ENCODE results near the gene PRKCB.

The PRKCB gene

DNA sequence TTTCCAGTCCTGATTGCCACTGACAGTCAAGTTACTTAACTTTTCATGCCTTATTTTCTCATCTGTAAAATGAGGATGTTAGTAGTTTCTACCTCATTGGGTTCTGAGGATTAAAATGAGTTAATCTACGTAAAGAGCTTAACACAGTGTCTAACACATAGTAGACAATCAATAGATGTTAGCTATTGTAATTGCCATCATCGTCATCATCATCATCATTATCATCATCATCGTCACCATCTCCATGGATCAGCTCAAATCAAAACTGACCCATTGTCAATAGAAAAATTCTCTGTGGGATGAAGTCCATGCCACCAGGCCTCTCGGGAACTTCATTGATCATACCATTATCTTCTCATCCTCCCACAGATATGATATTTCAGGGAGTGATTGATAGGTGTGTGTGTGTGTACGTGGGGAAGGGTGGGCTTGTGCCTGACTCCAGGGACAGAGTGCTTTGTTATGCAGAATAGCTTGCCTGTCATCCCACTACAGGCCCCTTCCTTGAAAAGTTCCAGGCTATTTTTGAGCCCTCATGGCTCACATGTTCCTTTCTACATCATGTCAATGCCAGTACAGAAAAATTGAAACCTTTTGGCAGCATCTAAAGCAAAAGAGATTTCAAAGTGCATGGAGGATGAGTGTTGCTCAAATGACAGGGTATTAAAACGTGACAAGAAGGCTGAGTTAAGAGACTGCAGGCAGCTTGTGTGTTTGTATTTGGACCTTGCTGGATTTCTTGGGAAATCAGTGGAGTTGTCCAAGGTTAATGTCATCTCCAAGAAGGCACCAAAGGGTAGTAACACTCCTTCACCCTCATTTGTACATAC lies 133.9 kb downstream of the PRKCB start:
- no peak for ATAC-seq

DNA sequence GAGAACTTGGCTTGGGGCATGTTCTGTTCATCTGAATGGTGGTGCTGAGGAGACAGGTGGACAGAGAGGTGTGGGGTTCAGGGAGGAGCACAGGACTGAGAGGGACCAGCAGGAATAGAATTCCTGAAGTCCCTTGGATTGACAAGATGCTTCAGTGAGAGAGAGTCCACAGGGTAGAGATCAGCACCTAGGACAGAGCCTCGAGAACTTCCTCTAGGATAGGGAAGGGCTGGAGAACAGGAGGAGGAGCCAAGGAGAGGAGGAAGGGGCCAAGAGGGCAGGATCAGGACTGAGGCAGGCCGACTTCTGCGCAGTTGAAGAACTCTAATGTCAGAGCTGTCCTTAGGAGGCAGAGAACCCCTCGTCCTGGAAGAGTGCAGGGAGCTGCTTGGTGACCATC lies 138.4 kb downstream of the PRKCB start:
- ATAC-seq: no peak

DNA sequence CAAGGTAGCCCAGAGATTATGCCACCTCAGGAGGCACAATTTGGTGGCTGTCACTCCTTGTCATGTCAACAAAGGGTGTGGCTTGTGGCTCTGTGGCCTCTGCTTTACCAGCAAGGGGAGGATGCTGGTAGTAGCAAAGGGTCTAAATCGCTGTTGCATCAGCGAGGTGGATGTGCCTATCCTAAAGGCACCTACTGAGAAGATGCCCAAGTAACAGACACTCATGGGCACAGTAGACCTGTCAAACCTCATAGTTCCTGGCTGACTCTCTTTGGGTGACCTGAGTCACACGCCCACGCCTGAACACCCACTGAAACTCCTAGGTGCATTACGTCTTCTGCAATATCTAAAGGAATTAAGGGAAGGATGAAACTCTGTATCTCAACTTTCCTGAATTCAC lies 139.5 kb downstream of the PRKCB start:
- peak in 1 of 2 donors; percentile 21 for ATAC-seq

- ATAC-seq: no peak
Measured at GRCh38 chr16:23976091-23976490, 140.3 kb downstream of the PRKCB start.

DNA sequence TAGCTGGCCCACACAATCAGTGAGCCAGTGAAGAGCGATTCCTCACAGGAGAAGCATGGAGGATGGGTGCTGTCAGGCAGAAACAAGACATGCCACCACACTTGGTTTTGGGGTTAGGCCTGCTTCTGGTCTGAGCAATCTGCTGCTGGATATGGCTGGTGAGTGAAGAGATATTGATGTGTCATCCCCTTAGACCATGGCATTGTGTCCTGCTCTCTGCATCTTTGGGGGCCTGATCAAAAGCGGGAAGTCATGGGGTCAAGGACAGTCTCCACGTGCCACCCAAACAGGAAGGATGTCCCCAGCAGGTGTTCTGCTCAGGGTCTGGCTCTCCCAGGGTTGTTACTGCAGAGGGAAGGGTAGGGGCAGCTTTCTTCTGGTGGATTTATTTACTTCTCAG lies 140.7 kb downstream of the PRKCB start:
- peak in 1 of 2 donors; percentile 59 for ATAC-seq

DNA sequence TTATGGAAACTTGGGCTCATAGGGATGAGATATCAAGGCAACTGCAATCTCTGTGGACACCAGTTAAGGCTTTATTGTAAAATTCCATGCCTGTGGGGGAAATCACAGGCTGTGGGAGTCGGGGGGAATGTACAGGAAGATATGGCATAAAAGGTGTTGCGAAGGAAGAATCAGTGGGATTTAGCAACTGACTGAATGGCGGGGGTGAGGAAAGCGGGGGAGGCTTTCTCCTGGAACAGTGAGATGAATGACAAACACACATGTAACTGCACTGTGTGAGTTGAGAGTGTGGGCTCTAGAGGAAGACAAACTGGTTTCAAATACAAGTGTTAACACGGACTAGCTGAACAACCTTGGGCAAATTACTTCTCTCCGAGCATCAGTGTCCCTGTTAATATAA lies 143.7 kb downstream of the PRKCB start:
- no peak for ATAC-seq

GRCh38 chr16:23979982-23980381 lies 144.2 kb downstream of the PRKCB start:
- ATAC-seq: peak in 1 of 2 donors; percentile 33

DNA sequence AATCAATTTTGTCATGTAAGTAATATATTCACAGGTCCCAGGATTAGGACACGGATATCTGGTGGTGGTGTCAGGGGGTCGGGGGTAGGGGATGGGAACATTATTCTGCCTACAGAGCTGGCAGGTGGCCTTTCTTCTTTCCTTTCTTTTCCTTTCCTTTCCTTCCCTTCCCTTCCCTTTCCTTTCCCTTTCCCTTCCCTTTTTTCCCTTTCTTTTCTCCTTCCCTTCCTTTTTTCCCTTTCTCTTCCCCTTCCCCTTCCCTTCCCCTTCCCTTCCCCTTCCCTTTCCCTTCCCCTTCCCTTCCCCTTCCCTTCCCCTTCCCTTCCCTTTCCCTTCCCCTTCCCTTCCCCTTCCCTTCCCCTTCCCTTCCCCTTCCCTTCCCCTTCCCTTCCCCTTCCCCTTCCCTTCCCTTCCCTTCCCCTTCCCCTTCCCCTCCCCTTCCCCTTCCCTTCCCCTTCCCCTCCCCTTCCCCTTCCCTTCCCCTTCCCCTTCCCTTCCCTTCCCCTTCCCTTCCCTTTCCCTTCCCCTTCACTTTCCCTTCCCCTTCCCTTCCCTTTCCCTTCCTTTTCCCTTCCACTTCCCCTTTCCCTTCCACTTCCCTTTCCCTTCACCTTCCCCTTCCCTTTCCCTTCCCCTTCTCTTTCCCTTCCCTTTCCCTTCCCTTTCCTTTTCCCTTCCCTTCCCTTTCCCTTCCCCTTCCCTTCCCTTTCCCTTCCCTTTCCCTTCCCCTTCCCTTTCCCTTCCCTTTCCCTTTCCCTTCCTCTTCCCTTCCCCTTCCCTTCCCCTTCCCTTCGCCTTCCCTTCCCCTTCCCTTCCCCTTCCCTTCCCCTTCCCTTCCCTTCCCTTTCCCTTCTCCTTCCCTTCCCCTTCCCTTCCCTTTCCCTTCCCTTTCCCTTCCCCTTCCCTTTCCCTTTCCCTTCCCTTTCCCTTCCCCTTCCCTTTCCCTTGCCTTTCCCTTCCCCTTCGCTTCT lies 145.9 kb downstream of the PRKCB start:
- no peak for ATAC-seq

DNA sequence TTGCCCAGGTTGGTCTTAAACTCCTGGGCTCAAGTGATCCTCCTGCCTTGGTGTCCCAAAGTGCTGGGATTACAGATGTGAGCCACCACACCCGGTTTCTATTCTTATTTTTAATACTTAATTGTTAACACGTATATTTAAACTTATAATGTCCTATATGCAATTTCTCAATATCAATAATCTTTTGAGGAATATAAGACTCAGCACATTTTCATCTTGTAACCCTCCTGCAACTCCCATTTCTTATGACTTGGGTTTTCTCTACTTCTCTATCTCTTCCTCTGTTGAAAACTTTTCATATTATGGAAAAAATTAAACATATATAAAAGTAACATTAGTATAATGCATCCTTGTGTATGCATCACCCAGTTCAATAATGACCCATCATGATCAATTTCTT lies 150.7 kb downstream of the PRKCB start:
- ATAC-seq: no peak

- no peak for ATAC-seq
Measured at GRCh38 chr16:23987443-23987842, 151.7 kb downstream of the PRKCB start.

DNA sequence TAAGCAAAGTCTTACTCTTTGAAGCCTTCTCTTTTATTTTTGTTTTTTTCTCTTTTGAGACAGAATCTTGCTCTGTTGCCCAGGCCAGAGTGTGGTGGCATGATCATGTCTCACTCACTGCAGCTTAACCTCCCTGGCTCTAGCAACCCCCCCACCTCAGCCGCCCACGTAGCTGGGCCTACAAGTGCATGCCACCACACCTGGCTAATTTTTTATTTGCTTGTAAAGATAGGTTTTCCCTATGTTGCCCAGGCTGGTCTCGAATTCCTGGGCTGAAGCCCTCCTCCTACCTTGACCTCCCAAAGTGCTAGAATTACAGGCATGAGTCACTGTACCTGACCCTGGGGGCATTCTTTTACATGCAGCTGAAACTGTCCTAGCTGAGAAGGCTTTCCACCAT lies 154.7 kb downstream of the PRKCB start:
- no peak for ATAC-seq

- no peak for ATAC-seq
Measured at GRCh38 chr16:23991066-23991465, 155.3 kb downstream of the PRKCB start.

DNA sequence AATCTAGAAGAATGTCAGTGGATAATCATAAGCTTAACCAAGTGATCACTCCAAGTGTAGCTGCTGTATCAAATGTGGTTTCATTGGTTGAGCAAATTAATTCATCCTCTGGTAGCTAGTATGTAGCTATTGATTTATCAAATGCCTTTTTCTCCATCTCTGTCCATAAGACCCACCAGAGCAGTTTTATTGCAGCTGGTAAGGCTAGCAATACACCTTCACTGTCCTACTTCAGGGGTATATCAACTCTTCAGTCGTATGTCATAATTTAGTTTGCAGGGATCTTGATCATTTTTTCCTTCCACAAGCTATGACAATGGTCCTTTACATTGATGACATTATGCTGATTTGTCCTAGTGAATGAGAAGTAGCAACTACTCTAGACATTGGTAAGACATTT lies 158.8 kb downstream of the PRKCB start:
- no peak for ATAC-seq

GRCh38 chr16:23996258-23996955 lies 160.6 kb downstream of the PRKCB start:
- ATAC-seq: no peak

DNA sequence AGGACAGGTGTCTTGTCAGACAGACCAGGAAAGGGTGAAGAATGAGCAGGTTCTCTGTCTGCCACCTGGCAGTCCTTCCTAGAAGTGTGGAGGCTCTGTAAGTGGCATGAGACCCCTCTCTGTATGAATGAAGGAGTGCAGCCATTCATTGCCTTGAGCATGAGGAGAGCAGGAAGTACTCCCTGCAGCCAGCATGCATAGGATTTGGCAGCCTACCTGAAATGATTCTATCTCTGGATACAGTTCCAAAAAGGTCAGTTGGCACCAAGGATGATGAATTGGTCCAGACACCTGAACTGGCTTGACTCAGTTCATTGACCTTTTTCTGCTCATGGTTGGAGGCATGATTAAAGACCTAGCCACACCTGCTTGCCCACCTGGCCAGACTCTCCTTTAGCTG lies 163.0 kb downstream of the PRKCB start:
- no peak for ATAC-seq

DNA sequence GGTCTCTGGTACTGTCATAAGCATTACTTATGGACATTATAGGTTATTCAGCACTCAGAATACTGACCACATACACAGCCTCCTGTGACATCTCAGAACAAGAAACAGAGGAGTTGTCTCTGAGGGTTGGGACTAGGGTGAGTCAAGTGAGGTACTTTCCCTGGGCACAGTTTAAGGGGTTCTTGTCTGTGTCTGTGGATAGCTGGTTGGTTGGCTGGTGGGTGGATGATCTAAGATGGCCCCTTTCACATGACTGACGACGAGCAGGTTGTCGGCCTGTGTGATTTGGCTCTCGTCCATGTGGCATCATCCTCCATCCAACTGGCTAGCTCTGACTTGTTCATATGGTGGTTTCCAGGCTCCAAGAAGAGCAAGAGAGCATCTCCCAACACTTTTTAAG lies 163.9 kb downstream of the PRKCB start:
- ATAC-seq: peak; percentile 98

- no peak for ATAC-seq
Measured at GRCh38 chr16:24001710-24002109, 165.9 kb downstream of the PRKCB start.

- no peak for ATAC-seq
Measured at GRCh38 chr16:24002619-24003018, 166.8 kb downstream of the PRKCB start.

DNA sequence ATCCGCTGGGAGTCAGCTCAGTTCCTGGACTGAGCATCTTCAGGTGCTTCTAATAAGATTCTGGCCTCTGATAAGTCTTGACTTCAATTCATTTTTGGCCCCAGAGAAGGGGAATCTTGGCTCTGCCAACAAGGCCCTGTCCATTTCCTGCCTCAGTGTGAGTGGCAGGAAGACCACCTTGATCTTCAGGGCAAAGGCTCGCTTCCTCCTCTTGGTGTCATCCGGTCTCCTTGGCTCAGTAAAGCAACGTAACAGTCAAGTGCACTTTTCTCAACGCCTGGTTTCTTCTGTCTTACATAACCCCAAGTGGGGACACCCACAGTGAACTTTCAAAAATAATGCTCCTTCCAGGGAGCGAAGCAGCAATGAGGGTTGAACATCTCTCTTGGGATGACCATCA lies 169.8 kb downstream of the PRKCB start:
- ATAC-seq: no peak

- no peak for ATAC-seq
Measured at GRCh38 chr16:24007391-24007790, 171.6 kb downstream of the PRKCB start.

GRCh38 chr16:24007934-24008333 lies 172.2 kb downstream of the PRKCB start:
- ATAC-seq: no peak

GRCh38 chr16:24009098-24009497 lies 173.3 kb downstream of the PRKCB start:
- ATAC-seq: peak in 1 of 2 donors; percentile 21

GRCh38 chr16:24009955-24010354 lies 174.2 kb downstream of the PRKCB start:
- ATAC-seq: no peak

Data from activated CD4-positive, CD25-positive, alpha-beta regulatory T cell treated with anti-CD3 and anti-CD28 coated beads, Interleukin-2, amount 50 U/mL, for 24 hours (primary cell).